UCSD-AML1 (cell line): Measurements from ENCODE around the gene SPATA2.
"Not testable (repeated sequence)": the region's sequence is repeated elsewhere in the genome, so short reads cannot be mapped to it uniquely, and the experiment has no call there.

Source experiments
- DNase-seq: peaks from one replicate; lab custom pipeline; 2025; ENCODE audit not compliant: unreplicated experiment; lab: John Stamatoyannopoulos, UW

The SPATA2 gene

DNA sequence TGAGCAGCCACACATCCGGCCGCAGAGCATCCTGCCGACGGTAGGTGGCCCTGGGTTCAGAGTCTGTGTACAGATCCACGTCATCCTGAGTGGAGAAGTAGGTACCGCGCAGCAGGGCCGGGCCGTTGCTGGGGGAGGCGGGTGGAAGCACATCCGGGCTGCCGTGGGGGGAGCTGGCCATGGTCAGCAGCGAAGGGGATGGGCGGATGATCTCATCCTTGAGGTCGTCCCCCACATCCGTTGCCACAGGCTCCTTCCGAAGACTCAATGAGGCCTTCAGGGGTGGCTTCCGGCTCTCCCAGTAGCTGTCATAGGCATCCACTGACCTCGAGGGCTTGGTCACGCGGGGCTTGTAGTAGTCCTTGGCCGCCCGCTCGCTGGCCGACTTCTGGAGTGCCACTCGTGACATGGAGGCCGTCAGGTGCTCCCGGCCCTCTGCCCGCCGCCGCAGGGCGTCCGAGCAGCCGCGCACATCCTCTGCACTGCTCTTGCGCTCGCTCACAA is 9.2 kb downstream of the SPATA2 start:
- DNase-seq: no peak

DNA sequence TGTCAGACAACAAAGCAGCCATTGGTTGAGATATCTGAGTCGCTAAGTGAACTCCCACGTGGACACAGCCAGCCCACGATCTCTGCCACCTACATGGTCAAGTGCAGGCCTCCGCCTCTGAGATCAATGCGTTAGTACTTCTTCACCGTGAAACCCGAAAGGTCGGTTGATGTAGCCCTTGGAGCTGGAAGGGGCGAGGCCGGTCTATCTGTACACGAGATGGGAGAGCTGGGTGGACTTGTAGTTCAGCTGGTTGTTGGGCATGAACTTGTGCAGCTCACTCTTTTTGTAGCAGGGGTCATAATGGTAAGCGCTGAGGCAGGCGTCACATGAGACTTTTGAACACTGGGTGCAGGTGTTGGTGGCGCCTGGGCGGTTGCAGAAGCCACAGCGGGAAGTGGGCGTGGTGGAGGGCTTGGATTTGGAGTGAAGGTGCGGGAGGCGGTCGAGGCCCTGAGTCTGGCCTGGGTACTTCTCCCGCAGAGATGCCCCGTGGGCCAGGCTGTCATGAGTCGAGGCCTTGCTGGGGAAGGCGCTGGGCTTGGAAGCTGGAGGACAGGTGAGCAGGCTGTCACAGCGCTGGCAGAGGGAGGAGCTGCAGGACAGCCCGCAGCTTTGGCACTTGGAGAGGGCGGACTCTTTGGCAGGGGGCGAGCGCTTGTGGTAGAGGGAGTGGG is 9.8 kb downstream of the SPATA2 start:
- no peak for DNase-seq

DNA sequence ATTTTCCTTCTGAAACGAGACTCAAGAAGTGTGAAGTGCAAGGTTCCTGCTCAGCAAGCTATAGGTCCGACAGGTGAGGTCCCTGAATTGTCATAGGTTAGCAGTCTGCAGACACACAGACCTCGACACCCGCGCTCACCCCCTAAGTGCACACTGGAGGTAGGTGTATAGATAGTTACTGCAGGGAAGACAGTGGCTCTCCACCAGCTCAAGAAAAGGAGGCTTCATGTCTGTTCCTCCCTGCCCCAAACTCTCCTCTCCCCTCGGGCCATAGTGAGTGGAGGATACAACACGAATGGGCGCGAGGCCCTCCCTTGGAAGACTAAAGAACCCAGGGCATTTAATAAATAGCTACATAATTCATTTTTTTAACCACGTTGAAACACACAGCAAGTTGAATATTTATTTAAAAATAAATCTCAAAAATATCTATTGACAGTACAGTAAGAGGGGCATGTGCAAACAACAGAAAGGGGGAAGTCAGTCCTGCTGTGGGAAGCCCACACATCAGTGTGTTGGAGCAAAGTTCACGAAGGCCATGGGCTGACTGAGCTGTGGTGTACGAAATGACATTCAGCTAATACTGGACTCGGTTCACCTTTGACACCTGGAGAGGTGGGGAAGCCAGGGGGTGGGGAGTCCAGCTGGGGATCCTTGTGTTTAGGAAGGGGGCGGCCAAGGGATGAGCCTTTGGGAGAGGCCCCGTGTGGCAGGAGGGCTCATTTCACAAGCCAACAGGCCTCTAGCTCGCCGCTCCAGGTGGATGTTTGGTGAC is 10.7 kb downstream of the SPATA2 start:
- no peak for DNase-seq

DNA sequence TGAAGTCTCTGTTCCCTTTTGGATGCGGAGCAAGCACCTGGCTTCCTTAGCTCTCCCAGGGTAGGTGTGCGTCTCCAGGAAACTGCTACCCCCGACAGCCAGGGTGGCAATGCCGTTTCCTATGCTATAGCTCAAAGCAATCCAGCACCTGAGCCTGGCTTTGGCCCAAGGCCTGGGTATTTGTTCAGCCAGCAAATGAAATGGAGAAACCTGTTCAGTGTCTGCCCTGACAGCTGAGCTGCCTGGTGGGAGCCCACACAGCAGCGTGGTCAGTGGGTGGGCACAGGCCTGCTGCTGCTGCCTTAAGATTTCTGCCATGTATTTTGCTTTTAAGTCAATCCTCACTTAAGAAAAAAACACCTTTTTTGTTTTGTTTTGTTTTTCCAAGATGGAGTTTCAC is 13.7 kb downstream of the SPATA2 start:
- no peak for DNase-seq

DNA sequence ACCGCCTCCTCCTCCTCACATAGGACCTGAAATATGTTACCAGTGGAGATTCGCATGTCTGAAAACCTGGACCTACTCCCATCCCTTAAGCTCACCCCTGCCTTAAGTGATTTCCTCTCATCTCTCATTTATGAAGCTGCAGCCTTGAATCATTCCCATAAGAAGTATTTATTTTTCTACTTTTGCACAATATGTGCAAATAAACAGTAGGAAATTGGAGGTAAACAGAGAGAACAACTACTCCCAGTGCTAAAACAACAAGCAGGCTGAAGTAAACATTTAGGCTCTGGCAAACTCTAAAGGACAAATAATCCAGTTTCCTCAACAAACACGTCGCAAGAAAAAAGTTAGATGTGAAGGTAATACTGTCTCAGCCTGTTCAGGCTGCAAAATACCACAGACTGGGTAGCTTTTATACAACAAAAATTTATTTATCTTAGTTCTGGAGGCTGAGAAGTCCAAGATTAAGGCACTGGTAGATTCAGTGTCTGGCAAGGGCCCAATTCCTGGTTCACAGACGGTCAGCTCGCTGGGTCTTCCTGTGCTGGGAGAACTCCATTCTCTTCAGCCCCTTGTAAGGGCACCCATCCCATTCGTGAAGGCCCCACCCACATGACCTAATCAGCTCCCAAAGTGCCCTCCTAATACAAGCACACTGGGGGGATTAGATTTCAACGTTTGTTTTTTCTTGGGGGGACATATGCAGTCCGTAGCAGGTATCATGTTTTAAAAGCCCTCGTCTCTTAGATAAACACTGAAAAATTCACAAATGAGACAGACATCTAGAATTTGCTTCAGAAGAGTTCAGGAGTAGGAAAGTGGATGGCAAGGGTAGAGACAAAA is 15.6 kb downstream of the SPATA2 start:
- no peak for DNase-seq

DNA sequence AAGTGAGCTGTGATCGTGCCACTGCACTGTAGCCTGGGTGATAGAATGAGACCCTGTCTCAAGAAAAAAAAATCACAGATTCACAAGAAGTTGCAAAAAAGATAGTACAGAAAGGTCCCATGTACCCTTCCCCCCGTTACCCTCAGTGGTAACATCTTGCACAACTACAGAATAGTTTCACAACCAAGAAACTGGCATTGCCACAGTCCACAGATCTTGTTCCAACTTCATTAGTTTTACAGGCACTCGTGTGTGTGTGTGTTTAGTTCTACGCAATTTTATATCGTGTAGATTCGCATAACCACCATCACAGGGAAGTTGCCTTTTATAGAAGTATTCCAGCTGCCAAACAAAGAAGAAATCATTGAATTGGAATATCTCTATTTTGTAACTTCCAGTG is 19.1 kb downstream of the SPATA2 start:
- DNase-seq: no peak

DNA sequence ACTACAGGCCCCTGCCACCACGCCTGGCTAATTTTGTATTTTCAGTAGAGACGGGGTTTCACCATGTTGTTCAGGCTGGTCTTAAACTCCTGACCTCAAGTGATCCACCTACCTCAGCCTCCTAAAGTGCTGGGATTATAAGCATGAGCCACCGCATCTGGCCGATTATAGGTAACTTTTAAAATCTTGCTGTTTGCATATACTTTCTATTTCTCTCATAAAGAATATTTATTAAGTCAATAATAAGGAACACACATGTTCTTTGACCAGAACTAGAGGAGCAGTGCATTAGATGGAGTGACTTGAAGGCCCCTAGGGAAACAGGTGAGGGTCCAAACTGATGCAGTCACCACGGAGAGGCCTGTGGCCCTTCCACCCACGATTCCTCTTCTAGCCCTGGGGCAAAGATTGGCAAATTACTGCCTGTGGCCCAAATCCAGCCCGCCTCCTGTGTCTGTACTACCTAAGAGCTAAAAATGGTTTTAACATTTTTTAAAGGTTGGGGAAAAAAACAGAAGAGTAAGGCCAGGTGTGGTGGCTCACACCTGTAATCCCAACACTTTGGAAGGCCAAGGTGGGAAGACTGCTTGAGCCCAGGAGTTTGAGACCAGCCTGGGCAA is 19.7 kb downstream of the SPATA2 start:
- DNase-seq: not testable (repeated sequence)

DNA sequence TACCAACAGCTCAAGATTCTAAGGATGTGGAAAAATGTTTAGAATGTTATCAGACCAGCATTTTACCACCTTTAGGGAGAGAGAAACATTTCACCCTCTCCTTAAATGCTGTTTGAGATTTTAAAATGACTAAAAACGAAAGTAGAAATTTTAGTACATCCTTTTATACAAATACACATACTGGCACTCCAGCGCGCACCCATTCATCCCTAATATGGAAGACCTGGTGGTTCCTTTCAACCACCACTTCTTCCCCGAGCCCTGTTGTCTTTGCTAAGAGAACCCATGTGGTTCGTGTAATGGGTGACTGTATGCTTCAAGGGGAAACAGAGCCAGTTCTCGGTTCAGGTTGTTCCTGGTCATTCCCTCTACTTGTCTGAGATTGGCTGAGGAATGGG is 21.3 kb downstream of the SPATA2 start:
- no peak for DNase-seq

DNA sequence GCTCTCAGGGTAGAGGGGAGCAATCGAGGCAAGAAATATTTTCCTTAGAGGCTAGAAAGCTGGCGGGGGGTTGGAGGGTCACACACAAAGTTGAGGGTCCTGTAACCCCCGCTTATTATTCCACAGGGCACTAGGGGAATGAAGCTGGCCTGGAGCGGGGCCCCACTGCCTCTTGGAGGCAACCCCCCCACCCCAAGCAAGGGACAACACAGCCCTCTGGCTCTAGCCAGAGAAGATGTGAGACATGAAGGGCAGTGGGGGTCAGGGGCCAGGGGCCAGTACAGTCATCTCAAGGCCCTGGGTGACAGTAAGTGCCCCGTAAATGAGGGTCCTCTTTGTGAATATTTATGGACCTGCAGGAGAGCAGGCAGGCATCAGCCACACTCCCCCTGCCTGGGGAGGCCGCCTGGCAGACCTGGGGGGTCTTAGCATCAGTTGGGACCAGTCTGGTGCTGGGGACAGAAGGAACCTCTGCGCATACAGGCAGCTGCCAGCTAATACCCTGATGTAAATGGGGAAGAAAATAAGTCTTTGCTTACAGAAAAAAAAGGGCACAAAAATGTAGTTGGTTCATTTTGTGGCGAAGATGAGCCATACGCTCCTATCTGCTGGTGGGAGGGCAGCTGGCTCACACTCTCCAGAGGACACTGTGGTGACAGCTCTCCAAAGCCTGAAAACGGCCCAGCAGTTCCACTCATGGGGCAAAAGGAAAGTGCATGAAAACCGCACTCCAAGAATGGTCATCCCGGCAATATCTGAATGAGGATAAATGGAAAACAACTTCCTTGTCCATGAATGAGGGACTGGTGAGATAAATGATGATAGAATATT is 21.9 kb downstream of the SPATA2 start:
- no peak for DNase-seq

DNA sequence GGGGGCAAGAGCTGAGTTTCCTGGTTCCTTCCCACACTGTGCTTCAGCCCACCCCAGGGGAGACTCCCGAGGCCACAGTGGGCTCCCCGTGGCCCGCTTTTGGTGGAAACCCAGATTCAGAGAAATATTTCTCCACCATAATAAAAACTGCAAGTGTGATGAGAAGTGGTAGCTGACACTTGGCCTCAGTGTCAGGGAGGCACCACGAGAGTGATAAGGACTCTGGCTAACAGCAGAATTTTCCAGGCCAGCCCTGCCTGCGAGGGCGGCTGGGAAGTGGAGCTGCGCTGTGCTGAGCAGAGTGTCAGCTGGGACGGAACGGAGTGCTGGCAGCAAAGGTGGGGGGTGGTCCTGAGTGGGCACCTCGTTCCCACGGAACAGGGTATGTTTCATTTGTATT is 22.5 kb downstream of the SPATA2 start:
- DNase-seq: no peak

DNA sequence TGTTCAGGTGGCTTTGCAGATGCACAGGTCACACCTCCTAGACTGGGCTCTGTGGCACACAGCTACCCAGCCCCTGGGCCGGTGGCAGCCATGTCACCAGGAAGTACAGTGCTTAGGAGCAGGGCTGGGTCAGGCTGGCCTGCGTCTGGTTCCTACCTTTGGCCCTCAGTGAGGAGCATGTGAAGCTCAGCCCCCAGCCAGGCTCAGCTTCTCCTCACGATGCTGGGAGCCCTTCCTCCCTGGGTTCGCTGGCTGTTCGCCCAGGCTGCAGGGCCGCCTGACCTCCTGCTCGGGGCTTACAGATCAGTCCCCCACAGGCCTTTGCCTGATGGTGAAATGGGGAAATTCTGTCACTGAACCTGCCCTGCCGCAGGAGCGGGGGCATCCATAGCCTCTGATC is 23.1 kb downstream of the SPATA2 start:
- no peak for DNase-seq

DNA sequence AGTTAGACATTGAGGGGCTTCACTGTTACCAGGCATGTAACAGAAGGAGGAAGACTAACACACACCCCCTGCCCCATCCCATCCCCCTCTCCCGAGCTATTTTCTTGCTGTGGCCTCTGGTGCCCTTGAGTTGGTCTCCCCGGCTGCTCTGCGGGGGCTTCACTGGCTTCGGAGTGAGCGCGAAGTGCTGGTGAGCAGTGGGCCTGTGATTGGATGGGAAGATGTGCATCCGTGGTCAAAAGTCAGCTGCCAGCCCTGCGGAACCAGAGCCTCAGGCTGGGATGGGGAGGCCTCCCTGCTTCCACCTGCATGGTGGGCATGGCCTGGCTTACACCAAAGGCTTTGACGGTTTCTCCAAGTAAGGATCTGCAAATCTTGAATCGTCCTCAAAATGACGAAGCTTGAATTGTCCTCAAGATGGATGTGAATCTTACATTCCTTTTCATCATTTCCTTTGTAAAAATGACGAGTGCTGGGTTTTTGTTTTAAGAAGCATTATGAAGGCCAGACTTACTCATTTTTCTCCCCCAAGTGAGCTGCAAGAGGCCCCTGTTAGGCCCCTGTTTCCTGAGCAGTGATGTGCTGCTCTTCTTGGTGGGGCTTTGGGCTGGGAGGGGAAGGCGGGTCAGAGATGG is 23.7 kb downstream of the SPATA2 start:
- DNase-seq: no peak

DNA sequence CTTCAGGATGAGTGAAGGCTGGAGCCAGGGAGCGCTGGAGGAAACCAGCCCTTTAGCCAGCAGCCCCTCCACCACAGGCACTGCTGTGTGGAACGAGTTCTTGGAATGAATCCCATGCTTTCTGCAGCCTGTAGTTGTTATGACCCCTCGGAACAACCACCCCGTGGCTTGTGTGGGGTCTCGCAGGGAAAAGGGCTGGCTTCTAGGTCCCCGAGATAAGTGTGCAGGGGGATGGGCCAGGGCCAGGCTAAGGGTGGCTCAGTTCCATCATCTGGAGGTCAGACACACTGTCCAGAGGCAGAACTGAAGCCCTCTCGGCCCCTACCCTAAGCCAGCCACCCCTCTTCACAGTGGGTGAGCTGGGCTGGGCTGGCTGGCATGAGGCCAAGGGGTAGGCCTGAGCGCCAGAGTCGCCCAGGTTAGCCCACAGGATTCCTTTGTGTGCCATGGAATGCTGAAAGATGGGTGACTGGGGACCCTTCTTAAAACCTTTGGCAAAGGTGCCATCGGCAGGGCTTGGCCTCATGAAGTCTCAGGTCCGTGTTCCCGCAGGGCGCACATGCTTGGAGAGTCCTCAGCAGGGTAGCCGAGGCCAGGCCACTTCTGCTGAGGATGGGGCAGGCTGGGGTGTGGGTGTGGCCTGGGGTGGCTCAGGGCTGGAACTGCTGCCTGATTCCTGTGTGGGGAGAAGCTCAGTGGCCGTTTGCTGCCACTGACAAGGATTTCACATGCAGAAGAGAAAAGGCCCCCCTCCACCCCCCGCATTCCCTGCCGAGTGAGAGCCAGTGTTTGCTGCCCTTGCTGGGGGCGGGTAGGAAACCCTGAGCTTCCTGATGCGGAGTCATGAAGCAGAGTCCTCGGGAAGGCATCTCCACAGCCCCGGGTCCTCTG is 24.6 kb downstream of the SPATA2 start:
- no peak for DNase-seq

DNA sequence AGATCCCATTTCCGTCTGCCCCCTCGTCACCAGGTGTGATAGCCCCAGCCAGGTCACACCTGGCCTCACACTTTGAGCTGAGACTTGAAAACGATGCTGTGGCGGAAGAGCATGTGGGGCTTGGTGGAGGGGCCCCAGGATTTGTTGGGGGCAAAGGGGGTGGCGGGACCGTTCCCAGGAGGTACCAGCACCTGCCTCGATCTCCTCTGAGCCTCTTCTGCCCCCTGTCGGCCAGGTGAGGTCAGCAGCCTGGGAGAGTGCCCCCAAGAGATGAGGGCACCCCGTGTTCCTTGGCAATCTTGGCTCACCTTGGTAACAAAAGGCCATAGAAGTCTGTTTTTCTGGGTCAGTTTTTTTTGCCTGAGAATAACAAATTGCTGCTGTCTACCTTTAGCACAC is 25.4 kb downstream of the SPATA2 start:
- DNase-seq: no peak

DNA sequence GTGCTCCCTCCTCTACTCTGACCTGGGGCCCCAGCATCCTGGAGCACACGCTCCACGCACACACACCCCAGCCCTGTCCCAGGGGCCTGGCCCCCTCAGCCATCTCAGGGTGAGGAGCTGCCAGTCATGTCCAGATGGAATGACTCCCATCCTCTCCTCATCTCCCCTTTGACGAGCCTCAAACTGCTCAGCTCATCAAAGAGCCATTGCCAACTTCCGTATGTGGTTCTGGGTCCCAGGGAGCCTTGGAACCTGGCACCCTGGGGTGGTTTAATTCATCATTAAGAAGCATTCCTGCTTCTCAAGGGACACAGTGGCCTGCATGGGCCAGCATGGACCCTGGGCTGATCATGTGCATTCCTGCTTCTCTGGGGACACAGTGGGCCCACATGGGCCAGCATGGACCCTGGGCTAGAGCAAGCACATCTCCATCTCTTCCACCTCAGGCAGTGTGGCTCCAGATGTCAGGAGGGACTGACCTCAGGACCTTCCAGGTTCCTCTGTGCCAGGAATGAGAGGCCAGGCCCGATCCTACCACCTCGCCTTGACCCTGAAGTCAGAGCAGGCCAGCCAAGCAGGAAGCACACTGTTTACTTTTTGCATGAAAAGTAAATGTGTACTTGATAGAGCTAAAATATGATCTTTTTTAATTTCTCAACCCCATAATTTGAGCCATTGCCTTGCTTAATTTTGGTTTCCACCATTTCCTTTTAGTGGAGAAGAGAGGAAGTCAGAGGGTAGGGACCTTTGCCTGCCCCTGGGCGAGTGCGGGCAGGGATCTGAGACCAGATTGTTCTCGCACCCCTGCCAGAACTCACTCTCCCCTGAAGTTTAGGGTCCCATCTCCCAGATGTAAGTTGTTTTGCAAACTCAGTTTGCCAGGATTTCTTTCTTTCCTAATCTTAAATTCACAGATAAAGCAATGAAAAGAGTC is 26.1 kb downstream of the SPATA2 start:
- DNase-seq: no peak

DNA sequence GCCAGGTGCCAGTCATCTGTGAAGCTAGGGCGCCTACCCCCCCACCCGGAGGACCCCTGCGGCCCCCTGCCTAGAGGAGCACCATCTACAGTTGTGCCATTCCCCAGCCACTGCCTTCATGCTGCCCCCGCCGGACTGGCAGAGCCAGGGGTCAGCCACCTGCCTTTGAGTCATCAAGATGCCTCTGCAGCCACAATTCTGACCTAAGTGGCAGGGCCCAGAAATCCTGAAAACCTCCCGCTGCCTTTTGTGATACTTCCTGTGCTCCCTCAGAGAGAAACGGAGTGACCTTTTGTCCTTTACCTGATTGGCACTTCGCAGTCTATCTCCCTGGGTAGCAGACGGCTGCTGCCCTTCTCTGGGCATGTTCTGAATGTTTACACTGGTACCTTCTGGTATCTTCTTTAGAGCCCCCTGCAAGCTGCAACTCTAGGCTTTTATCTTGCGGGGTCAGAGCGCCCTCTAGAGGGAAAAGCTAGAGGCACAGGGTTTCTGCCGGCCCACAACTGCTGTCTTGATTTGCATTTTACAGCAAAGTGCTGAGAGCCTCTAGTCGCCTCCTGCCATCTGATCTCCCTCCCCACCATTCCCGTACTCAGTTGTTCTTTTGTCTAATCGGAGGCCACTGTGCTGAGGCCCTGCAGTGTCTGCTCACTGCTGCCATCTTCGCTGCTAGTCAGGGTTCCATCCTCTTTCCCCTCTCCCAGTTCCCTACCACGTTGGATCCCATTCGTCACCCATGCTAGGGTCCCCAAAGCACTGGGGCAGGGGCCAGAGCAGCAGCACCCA is 26.9 kb downstream of the SPATA2 start:
- DNase-seq: peak; percentile 58
